GM18868 (cell line): ENCODE data around the gene PPP2R3A.
A peak's percentile ranks its signal among the peaks of the same experiment; 100 is the strongest.
"Not testable (repeated sequence)": the region's sequence is repeated elsewhere in the genome, so short reads cannot be mapped to it uniquely, and the experiment has no call there.

Source experiments
- ATAC-seq: cut with Tn5 transposase; IDR thresholded peaks from one replicate; pipeline ENCODE4 v1.9.1; 2021; ENCODE audit warnings: mild to moderate bottlenecking, moderate library complexity; ENCODE audit not compliant: unreplicated experiment

Gene PPP2R3A

DNA sequence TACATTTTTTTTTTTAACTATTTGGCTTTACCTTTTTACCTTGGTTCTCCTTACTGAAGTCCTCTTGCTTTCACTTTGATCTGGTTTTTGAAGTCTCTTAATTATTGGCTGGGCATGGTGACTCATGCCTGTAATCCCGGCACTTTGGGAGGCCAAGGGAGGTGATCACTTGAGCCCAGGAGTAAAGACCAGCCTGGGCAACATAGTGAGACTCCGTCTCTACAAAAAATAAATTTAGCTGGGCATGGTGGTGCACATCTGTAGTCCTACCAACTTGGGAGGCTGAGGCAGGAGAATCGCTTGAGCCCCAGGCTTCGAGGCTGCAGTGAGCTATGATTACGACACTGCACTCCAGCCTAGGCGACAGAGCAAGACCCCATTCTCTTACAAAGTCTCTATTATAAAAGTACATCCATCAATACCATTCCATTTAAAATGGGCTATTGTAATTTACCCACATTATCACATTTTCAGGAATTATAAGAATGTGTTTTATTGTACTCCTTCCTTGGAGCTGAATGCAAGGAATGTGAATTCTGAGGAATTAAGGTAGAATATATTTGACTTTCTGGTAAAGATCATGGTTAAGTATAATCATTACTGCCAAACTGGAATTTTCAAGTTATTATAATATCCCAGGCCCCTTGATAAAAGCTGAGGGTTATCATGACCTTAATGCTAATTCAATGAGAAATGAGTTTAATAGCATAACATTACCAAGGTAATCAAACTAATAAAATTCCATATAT, 181.6 kb downstream of the PPP2R3A start:
- ATAC-seq = no peak

DNA sequence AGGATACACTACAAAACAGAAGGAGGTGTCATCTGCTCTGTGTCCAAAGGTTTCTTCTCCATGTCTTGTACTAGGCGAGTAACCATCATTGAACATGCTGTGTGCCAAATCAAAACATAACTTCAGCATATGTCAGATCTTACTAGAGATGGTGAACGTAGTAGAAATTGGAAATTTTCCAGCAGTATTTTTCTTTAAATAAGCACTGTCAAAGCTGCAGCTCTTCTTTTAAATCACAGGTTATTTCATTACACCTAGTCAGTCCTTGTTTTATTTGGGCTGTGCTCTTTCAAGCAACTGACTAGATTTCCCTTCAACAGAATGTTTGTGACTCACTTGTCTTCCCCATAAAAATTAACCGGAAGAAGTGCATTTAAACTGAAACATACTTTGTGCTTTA, 184.1 kb downstream of the PPP2R3A start:
- ATAC-seq = no peak

DNA sequence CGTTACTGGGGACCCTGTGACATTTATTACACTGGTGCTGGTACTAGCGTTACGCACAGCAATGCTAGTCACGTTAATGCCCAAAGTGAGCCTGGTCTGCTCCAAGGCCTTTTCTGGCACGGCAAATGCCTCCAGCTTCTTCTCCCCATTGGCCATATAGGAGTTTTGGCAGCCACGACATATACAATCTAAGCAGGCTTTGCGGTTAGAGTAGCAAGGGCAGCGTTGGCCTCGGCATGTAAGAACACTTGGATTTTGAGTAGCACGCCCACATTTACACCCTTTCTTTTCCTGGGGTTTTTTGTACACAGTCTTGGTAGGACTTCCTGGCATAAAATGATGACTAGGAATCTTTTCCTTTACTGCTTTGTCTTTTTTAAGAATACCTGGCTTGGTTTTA, 185.7 kb downstream of the PPP2R3A start:
- no peak for ATAC-seq

DNA sequence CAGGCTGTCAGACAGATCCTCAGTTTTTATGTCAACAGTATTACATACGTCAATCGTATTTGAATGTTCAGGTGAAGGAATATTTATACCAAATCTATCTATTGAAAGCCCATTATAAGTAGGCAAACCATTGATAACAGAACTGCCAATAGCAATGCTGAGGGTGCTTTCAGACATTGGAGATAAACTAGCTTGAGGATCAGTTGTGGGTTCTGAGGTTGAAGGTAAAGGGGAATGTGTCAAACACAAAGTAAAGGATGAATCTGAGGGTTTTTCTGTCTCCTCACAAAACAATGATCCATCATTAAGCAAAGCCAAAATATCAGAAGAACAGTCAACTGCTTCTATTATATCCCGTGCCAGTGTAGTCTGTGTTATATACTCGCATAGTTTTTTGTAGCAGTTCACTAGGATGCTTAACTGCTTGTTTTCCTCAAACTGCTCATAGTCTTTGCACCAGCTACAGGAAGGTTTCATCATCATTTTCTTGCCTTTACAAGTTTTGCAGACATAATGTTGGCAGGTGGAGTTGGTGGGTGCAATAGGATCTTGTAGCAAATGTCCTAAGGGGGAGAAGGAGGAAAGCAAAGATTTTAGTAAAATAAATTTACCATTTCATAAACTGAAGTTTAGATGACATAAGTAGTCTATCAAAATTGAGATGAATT, 186.8 kb downstream of the PPP2R3A start:
- ATAC-seq = no peak

DNA sequence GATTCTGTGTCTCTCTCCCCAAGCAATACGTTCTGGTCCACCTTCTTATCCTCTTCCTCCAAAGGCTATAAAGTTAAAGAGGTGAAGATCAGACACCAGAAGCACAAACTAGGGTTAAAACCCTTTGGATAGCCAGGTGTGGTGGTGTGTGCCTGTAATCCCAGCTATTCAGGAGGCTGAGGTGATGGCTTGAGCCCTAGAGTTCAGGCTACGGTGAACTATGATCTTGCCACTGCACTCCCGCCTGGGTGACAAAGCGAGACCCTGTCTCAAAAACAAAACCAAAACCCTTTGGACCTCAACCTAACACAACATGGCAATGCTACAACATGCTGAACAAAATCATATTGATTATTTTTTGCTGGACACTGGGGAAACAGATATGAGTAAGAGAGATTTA, 187.4 kb downstream of the PPP2R3A start:
- ATAC-seq = no peak

DNA sequence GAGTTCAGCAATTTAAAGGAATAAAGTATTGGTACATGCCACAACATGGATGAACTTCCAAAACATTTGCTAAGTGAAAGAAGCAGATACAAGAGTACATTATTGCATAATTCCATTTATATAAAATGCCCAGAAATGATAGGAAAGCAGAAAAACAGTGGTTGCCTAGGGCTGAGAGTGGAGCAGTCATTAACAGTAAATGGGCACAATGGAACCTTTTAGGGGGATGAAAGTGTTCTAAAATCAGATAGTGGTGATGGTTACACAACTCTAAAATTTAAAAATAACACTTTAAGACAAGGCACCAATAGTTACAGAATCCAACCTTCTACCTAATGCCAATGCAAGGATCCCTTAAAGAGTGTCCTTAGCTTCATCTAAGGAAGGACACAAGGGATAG, 196.0 kb downstream of the PPP2R3A start:
- no peak for ATAC-seq

DNA sequence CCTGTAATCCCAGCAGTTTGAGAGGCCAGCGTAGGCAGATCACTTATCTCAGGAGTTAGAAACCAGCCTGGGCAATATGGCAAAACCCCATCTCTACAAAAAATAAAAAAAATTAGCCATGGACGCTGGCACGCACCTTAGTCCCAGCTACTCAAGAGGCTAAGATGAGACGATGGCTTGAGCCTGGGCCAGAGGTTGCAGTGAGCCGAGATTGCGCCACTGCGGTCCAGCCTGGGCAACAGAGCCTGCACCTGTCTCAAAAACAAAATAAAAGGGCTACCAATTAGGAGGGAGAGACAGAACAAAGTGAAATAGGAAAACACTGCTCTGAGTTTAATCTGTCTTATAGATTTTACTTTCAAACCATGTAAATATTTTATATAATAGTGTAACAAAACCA, 196.8 kb downstream of the PPP2R3A start:
- no peak for ATAC-seq

DNA sequence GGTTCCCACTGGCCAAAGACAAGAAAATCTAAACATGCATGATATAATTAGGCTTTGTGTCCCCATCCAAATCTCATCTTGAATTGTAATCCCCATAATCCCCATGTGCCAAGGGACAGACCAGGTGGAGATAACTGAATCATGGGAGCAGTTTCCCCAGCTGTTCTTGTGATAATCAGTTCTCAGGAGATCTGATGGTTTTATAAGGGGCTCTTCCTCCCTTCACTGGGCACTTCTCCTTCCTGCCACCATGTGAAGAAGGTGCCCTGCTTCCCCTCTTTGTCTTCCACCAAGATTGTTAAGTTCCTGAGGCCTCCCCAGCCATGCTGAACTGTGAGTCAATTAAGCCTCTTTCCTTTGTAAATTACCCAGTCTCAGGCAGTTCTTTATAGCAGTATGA, 198.1 kb downstream of the PPP2R3A start:
- not testable (repeated sequence) for ATAC-seq

DNA sequence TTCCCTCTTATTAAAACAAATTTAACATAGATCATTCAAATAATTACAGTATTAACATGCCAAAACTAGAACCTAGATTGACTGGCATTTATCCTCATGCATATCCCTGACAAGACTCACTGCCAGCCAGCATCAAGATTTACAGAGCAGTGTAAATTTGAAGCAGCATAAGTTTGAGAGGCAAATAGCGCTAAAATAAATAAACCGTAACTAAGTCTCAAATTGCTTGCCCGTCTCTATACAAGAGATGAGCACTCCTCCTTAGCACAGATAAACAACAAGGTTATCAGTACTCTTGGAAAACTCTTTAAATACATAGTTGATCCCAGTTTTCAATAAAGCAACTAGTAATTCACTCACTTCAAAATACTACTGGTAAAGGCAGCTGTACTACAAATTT, 201.0 kb downstream of the PPP2R3A start:
- ATAC-seq = no peak

DNA sequence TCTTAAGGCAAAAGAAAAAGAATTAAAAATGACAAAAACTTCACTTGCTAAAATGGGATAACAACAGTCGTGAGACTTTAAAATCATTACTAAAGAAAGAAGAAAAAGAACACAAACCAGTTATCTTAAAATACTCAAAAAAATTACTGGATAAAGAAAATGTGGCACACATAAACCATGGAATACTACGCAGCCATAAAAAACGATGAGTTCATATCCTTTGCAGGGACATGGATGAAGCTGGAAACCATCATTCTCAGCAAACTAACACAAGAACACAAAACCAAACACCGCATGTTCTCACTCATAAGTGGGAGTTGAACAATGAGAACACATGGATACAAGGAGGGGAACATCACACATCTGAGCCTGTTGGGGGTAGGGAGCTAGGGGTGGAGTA, 202.7 kb downstream of the PPP2R3A start:
- not testable (repeated sequence) for ATAC-seq

DNA sequence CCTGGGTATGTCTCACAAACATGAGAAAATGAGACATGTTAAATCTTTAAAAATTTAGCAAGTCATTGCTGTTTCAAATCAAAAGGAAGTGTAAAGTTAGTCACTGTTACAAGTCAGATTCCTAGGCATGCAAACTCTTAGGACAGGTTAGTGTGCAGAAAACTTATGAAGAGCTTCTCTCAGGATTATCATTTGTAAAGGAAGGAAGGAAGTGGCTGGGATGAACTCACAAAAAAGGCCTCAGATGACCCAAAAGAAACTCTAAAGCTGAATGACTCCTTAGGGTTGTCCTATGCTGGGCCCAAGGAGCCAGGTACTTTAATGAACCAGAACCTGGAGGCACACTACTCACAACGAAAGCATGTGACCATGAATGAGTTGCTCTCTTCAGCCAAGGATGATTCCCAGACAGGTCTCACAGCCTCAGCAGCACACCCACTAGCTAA, 205.6 kb downstream of the PPP2R3A start:
- peak; percentile 73 for ATAC-seq

DNA sequence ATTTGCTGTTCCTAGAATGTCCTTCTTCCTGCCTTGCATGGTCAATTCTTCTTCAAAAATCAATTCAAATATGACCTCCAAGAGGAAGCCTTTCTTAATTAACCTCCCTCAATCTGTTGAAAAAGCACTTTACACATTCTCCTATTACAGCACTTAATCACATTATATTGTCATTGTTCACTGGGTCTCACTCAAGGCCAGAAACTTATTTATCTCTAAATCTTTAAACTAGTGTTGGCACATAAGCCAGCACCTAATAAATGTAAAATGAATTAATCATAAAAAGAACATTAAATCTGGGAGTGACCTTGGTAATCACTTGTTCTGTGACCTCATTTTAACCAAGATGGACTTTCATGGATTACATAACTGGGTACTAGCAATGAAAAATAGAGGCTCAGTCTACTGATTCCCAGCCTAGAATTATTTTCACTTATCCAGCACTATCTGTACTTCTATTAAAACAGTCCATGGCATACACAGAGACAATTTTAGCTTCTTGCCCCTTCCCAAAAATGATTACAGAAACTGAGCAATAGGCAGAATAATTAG, 208.5 kb downstream of the PPP2R3A start:
- ATAC-seq = no peak

DNA sequence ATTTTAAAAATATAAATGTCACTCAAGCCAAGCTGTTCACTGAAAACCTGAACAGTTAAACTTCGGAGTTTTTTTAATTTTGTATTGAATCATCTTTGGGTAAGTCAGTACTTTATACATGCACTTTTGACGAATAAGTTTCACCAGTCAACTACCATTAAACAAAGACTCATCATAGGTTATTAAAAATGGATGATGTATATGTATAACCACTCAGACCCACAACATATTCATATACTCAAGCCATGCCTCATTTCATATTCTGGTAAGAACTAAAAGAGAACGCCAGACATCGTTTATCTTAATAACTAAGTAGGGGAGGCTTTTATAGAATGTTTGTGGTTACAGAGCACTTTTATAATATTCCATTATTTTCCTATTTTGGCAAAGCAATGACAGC, 212.3 kb downstream of the PPP2R3A start:
- ATAC-seq = no peak

DNA sequence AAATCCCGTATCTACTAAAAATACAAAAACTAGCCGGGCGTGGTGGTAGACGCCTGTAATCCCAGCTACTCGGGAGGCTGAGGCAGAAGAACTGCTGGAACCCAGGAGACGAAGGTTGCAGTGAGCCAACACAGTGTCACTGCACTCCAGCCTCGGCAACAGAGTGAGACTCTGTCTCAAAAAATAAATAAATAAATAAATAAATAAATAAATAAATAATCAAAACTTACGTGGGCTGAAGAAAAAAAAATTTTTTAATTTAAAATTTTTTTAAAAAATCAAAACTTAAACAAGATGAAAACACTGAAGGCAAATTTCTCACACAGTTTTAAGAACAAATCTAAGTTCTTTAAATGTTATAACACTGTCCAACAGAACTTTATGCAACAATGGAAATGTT, 216.2 kb downstream of the PPP2R3A start:
- no peak for ATAC-seq

DNA sequence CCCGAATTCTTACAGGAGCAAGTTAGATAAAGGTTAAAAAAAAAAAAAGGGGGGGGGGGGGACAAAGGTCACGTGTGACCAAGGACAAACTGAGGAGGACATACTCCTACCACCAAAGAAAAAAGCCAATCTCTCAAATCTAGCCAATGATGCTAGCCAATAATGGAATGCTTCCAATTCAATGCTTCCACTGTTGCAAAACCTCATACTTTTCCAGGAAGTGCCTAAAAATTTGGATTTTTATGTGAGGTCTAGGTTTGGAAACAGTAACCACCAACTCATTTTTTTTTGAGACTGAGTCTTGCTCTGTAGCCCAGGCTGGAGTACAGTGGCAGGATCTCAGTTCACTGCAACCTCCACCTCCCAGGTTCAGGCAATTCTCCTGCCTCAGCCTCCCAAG, 219.2 kb downstream of the PPP2R3A start:
- ATAC-seq = no peak

DNA sequence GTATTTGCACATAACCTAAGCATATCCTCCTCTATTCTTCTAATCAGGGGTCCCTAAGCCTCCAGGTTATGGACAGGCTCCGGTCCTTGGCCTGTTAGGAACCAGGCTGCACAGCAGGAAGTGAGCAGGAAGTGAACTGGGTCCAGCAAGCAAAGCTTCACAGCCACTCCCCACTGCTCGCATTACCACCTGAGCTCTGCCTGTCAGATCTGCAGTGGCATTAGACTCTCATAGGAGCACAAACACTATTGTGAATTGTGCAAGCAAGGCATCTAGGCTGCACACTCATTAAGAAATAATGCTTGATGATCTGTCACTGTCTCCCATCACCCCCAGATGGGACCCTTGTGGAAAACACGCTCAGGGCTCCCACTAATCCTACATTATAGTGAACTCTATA, 220.8 kb downstream of the PPP2R3A start:
- ATAC-seq = peak; percentile 57

DNA sequence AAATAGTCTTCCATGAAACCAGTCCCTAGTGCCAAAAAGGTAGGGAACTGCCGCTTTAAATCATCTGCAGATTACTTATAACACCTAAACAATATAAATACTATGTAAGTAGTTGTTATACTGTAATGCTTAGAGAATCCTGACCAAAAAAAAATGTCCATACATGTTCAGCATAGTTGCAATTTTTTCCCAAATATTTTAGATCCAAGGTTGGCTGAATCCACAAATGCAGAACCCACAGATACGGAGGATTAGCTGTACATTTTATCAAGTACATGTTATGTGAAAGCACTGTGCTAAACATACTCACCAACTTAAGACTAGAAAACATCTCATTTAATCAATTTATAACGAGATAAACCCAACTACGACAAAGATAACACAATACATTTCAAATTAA, 221.3 kb downstream of the PPP2R3A start:
- ATAC-seq = no peak

DNA sequence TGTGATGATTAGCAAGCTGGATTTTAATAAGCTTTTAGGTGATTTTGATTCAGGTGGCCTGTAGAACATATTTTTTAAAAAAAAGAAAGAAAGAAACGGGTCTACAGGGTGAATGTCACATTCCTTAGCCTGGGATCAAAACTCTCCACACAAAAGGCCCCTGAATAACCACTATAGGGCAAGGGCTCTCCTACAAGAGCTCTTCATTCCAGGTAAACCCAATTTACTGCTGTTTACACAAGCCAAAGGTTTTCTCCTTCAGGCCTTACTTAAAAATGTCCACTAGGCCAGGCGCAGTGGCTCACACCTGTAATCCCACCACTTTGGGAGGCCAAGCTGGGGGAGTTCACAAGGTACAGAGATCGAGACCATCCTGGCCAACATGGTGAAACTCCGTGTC, 222.3 kb downstream of the PPP2R3A start:
- no peak for ATAC-seq

DNA sequence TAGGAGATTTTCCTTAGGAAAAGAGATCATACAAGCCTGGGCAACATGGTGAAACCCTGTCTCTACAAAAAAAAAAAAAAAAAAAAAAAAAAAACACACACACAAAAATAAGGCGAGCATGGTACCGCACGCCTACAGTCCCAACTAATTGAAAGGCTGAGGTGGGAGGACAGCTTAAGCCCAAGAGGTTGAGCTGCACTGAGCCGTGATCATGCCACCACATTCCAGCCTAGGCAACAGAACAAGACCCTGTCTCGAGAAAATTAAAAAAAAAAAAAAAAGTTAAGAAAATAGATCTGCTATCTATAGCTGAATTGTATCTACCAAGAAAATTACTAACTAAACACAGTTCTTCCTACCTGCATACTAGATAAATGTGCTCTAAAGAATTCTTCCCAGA, 223.5 kb downstream of the PPP2R3A start:
- ATAC-seq = no peak

DNA sequence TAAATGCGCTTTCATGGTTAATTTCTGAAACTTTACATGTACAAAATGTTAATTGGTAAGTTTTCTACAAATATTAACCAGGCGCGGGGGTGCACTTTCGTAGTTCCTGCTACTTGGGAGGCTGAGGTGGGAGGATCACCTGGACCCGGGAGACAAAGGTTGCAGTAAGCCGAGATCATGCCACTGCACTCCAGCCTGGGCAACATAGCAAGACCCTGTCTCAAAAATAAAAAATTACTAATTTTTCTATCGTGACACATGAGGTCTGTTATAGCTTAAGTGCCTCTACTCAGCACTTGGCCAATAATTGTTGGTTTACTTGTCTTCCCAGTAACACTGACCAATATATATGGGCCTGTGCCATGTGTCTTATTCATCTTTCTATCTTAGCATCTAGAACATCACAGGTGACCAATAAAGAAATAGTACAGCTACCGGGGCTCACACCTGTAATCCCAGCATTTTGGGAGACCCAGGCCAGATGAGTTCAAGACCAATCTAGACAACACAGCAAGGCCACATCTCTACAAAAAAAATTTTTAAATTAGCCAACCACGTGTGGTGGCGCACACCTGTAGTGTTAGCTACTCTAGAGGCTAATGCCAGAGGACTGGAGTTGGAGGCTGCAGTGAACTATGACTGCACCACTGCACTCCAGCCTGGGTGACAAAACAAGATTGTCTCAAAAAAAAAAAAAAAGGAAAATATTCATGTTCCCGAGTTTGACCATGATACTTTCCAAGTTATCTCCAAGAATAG, 224.5 kb downstream of the PPP2R3A start:
- ATAC-seq = no peak

DNA sequence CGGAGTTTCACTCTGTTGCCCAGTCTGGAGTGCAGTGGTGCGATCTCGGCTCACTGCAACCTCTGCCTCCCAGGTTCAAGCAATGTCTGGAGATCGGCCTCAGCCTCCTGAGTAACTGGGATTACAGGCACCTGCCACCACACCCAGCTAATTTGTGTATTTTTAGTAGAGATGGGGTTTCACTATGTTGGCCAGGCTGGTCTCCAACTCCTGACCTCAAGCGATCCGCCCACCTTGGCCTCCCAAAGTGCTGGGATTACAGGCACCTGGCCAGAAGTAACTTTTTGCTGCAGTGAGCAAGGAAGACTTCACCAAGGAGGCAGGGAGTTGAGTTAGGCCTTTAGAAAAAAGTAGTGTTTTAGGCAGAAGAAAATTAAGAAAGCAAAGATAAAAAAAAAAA, 226.7 kb downstream of the PPP2R3A start:
- not testable (repeated sequence) for ATAC-seq

DNA sequence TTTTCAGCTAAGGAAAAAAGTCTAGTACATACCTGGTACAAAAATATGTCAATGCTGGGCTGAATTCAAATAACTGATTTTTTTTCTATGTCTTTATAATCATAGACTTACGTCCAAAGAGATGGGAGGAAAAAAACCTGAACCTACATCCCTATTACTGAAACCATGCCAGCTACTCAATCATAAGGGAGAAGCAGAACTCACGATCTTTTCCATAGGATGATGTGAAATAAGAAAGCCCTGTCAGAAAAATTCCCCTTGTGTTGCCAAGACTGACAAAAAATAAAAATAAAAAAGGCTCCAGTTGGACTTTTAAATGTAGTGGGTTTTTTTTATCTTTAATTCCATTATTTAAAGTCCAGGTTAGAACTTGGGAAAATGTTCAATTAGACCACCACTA, 227.3 kb downstream of the PPP2R3A start:
- no peak for ATAC-seq
